GM12872 (cell line): ENCODE measurements around the gene CHST9.

ENCODE experiments used
- CTCF ChIP-seq: IDR thresholded peaks from 3 replicates; pipeline ENCODE4 v1.5.1; 2011; ENCODE audit warnings: low read depth, mild to moderate bottlenecking, low read length, moderate library complexity; ENCODE audit not compliant: insufficient read depth

CHST9 gene

DNA sequence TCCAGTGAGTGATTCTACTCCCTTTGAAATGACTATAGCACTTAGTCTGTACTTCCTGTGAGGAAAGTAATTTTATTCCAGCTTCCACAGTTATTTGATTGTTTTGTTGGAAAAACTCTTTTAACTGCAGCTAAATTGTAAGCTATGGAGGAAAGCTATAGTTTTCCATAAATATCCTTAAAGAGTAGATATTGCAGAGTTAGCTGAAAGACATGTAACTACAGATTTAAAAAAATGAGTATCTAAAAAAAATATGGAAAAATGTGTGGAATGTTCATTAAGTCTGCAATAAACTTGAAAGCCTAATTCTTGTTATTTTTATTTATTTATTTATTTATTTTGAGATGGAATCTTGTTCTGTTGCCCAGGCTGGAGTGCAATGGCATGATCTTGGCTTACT lies 262.8 kb downstream of the CHST9 start:
- no peak for TF ChIP-seq CTCF

DNA sequence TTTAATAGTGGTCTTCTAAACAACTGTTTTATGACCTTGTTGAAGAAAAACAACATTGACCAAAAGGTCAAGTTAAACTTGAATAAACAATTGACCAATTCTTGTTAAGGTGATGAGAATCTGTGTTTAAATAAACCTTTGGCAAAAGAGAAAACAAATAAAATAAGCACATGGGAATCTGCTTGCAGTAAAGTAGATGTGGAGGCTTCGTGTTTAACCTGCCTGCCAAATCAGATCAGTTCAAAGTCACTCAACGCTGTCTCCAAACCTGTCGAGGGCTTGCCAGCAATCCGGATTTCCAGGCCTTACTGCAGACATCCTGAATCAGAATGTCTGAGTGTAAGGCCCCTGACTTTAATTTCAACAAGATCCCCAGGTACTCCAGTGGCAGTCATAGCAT lies 264.5 kb downstream of the CHST9 start:
- TF ChIP-seq CTCF, result no peak

DNA sequence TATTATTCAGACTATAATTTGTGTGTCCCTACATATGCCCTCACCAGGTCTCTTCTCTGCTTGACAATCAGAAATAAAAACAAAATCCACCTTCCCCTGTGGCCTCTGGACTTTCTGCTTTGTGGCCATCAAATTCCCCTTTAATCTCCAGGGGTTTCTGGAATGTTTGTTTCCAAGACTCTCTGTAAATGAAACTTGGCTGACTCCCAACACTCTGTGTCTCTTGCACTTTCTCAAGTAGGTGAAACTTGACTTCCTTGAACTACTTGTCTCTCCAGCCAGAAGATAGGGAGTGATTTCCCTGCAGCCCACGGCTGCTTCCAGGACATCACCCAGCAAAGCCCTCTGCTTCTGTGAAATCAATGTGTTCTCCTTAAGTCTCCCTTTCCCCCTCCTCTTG lies 265.5 kb downstream of the CHST9 start:
- no peak for TF ChIP-seq CTCF

- TF ChIP-seq CTCF, result no peak
Measured at GRCh38 chr18:26919201-26919600, 265.9 kb downstream of the CHST9 start.

DNA sequence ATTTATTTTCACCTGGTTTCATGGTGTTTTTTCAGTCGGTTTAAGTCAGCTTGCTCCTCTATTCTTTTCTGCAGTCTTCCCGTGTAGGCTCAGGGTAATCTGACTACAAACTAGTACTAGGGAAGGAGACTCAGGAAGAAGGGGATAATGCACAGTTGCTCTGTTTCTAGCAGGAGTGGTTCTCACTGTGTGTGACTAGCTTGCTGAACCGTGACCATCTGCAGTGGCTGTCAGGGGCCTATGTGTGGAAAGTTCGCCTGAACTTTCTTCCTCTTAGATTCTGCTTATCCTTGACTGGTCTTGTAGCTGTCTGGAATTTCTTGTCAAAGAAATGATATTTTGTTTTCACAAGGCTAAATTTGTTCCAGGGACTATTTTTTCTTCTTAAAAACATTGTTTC lies 273.3 kb downstream of the CHST9 start:
- TF ChIP-seq CTCF, result no peak

- no peak for TF ChIP-seq CTCF
Measured at GRCh38 chr18:26909599-26910290, 275.4 kb downstream of the CHST9 start.

GRCh38 chr18:26908906-26909305 lies 276.2 kb downstream of the CHST9 start:
- TF ChIP-seq CTCF, result no peak
